ENCODE measurements around the gene UBL7.
"Not testable (repeated sequence)": the region's sequence is repeated elsewhere in the genome, so short reads cannot be mapped to it uniquely, and the experiment has no call there.

UBL7 gene

GRCh38 chr15:74463634-74464033 is 2.7 kb upstream of the UBL7 start:
- no peak for DNase-seq

GRCh38 chr15:74461847-74462511 is 1.0 kb upstream of the UBL7 start:
- no peak for DNase-seq

GRCh38 chr15:74460298-74460697 is 662 bp downstream of the UBL7 start:
- no peak for DNase-seq

GRCh38 chr15:74459798-74460197 is 1.2 kb downstream of the UBL7 start:
- DNase-seq = not testable (repeated sequence)

GRCh38 chr15:74458473-74458872 is 2.5 kb downstream of the UBL7 start:
- no peak for DNase-seq

- not testable (repeated sequence) for DNase-seq
These were observed 3.9 kb downstream of the UBL7 start for GRCh38 chr15:74457036-74457435.

GRCh38 chr15:74454764-74455500 is 6.0 kb downstream of the UBL7 start:
- DNase-seq = no peak

GRCh38 chr15:74453925-74454763 is 6.8 kb downstream of the UBL7 start:
- no peak for DNase-seq

GRCh38 chr15:74451861-74452835 is 8.8 kb downstream of the UBL7 start:
- no peak for DNase-seq

GRCh38 chr15:74451322-74451721 is 9.6 kb downstream of the UBL7 start:
- DNase-seq = no peak

- DNase-seq = no peak
These were observed 11.2 kb downstream of the UBL7 start for GRCh38 chr15:74449643-74450205.

GRCh38 chr15:74449095-74449494 is 11.9 kb downstream of the UBL7 start:
- no peak for DNase-seq

- no peak for DNase-seq
These were observed 14.9 kb downstream of the UBL7 start for GRCh38 chr15:74445816-74446763.

GRCh38 chr15:74444106-74445062 is 16.6 kb downstream of the UBL7 start:
- no peak for DNase-seq

- no peak for DNase-seq
These were observed 17.7 kb downstream of the UBL7 start for GRCh38 chr15:74443100-74443909.

- DNase-seq = no peak
These were observed 18.4 kb downstream of the UBL7 start for GRCh38 chr15:74442604-74443003.

GRCh38 chr15:74442063-74442462 is 18.9 kb downstream of the UBL7 start:
- no peak for DNase-seq

GRCh38 chr15:74441248-74441941 is 19.6 kb downstream of the UBL7 start:
- DNase-seq = no peak

All from CD4-positive, alpha-beta T cell treated with Interferon gamma for 1 hour (primary cell).